ENCODE results near the gene CAMTA1.

DNA sequence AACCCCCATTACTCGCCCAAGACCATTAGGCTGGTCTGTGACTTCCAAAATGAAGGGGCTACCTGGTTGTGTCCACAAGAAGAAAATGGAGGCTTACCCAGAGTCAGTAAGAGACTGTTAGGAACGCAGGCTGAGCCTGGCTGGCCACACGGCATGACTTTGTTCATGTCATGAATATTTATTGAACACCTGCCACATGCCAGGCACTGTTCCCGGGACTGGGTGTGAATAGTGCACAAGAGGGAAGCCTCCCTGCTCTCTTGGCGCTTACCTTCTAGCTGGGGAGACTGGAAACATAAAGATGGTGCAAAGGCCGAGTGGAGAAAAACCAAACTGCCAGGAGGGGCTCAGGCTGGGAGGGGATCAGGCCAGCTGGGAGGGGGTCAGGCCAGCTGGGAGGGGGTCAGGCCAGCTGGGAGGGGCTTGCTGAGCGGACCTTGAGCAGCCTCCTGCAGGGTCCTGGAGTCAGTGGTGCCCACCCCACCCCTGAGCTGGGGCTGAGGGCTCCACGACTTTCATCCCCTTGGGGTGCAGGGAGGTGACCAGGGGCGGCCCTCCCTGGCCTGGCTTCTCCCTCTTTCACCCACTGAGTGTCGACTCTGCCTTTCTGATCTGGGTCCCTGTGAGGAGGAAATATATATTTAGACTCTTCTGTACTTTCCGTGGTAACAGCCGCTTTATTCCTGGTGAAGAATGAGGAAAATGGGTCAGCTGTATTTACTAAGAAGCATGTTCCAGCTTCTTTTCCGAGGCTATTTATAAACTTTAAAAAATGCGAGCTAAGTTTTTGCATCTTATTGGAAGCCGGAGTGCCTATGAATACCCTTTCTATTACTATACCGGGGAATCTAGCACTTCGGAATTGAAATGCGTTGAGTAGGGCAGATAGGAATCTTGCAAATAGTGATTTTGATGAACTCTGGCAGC is 139.0 kb downstream of the CAMTA1 start:
- TF ChIP-seq CTCF (conservative IDR thresholded peaks at IDR 0.05; ENCODE audit: low read length): no peak
- no peak for TF ChIP-seq EZH2phosphoT487 (IDR thresholded peaks at IDR 0.05; ENCODE audit: borderline replicate concordance, low read depth, low read length)
